ENCODE measurements around the gene F2. TPM values are rescaled to one million over a fixed set of nuclear protein-coding genes. Genes with fewer than 3 reads are reported as not detected.

Gene F2
- total and polyA plus RNA-seq, 2 of the 13 experiments (the other 11 are each of a cell fraction or from before 2014, with no cell fraction given), result 330 to 801 TPM

DNA sequence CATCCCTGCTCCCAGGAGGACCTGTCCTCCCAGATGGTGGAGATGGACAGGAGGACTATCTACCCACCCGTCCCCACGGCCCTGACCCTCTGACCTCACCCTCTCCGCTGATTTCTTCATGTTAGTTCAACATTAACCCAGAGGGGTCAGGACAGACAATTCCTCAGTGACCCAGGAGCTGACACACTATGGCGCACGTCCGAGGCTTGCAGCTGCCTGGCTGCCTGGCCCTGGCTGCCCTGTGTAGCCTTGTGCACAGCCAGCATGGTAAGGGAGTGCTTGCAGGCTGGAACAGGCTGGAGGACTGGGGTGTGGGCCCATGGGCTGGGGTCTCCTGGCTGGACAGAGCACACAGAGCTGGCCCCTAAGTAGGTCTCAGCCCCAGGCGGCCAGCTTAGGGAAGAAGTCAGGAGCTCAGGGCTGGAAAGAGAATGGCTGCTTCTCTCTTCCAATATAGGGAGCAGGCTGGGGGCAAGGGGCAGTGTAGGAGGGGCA is at the start of gene F2 (continued):
- TF ChIP-seq, protein P1, sequence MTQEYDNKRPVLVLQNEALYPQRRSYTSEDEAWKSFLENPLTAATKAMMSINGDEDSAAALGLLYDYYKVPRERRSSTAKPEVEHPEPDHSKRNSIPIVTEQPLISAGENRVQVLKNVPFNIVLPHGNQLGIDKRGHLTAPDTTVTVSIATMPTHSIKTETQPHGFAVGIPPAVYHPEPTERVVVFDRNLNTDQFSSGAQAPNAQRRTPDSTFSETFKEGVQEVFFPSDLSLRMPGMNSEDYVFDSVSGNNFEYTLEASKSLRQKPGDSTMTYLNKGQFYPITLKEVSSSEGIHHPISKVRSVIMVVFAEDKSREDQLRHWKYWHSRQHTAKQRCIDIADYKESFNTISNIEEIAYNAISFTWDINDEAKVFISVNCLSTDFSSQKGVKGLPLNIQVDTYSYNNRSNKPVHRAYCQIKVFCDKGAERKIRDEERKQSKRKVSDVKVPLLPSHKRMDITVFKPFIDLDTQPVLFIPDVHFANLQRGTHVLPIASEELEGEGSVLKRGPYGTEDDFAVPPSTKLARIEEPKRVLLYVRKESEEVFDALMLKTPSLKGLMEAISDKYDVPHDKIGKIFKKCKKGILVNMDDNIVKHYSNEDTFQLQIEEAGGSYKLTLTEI (CRISPR knock-in tag; conservative IDR thresholded peaks at IDR 0.05), result no peak
- TF ChIP-seq, protein P2, sequence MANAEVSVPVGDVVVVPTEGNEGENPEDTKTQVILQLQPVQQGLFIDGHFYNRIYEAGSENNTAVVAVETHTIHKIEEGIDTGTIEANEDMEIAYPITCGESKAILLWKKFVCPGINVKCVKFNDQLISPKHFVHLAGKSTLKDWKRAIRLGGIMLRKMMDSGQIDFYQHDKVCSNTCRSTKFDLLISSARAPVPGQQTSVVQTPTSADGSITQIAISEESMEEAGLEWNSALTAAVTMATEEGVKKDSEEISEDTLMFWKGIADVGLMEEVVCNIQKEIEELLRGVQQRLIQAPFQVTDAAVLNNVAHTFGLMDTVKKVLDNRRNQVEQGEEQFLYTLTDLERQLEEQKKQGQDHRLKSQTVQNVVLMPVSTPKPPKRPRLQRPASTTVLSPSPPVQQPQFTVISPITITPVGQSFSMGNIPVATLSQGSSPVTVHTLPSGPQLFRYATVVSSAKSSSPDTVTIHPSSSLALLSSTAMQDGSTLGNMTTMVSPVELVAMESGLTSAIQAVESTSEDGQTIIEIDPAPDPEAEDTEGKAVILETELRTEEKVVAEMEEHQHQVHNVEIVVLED (CRISPR knock-in tag; IDR thresholded peaks at IDR 0.05; ENCODE audit: borderline replicate concordance), result no peak
- peak; percentile 45; the same call in 1 of the 2 replicates for TF ChIP-seq SPEN (CRISPR knock-in tag; IDR thresholded peaks at IDR 0.05; ENCODE audit: low read depth)
- TF ChIP-seq ZNF530 (CRISPR knock-in tag; IDR thresholded peaks at IDR 0.05; ENCODE audit: low read depth), result no peak
- TF ChIP-seq ZNF772 (CRISPR knock-in tag; IDR thresholded peaks at IDR 0.05), result peak; percentile 70; the same call in 1 of the 2 replicates
- TF ChIP-seq KDM3A (CRISPR knock-in tag; IDR thresholded peaks at IDR 0.05; ENCODE audit: low read depth), result no peak; the same call in 1 of the 2 replicates
- TF ChIP-seq ADNP (CRISPR knock-in tag; IDR thresholded peaks at IDR 0.05), result no peak
- TF ChIP-seq ZNF572 (CRISPR knock-in tag; IDR thresholded peaks at IDR 0.05), result no peak
- TF ChIP-seq, protein P3, sequence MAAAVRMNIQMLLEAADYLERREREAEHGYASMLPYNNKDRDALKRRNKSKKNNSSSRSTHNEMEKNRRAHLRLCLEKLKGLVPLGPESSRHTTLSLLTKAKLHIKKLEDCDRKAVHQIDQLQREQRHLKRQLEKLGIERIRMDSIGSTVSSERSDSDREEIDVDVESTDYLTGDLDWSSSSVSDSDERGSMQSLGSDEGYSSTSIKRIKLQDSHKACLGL (CRISPR knock-in tag; IDR thresholded peaks at IDR 0.05), result peak; percentile 35; the same call in 1 of the 2 replicates
- TF ChIP-seq ZEB1 (IDR thresholded peaks at IDR 0.05; ENCODE audit: insufficient replicate concordance, low read depth), result no peak
- TF ChIP-seq SRSF1 (optimal IDR thresholded peaks at IDR 0.05; ENCODE audit: low read depth, low read length), result peak; percentile 52
- TF ChIP-seq, protein P4, sequence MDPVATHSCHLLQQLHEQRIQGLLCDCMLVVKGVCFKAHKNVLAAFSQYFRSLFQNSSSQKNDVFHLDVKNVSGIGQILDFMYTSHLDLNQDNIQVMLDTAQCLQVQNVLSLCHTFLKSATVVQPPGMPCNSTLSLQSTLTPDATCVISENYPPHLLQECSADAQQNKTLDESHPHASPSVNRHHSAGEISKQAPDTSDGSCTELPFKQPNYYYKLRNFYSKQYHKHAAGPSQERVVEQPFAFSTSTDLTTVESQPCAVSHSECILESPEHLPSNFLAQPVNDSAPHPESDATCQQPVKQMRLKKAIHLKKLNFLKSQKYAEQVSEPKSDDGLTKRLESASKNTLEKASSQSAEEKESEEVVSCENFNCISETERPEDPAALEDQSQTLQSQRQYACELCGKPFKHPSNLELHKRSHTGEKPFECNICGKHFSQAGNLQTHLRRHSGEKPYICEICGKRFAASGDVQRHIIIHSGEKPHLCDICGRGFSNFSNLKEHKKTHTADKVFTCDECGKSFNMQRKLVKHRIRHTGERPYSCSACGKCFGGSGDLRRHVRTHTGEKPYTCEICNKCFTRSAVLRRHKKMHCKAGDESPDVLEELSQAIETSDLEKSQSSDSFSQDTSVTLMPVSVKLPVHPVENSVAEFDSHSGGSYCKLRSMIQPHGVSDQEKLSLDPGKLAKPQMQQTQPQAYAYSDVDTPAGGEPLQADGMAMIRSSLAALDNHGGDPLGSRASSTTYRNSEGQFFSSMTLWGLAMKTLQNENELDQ (CRISPR knock-in tag; IDR thresholded peaks at IDR 0.05; ENCODE audit: borderline replicate concordance), result peak; percentile 79; the same call in 1 of the 2 replicates
- TF ChIP-seq PCBP1 (IDR thresholded peaks at IDR 0.05; ENCODE audit: borderline replicate concordance, low read depth, low read length), result no peak
- TF ChIP-seq, protein P5, sequence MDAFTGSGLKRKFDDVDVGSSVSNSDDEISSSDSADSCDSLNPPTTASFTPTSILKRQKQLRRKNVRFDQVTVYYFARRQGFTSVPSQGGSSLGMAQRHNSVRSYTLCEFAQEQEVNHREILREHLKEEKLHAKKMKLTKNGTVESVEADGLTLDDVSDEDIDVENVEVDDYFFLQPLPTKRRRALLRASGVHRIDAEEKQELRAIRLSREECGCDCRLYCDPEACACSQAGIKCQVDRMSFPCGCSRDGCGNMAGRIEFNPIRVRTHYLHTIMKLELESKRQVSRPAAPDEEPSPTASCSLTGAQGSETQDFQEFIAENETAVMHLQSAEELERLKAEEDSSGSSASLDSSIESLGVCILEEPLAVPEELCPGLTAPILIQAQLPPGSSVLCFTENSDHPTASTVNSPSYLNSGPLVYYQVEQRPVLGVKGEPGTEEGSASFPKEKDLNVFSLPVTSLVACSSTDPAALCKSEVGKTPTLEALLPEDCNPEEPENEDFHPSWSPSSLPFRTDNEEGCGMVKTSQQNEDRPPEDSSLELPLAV (CRISPR knock-in tag; conservative IDR thresholded peaks at IDR 0.05; ENCODE audit: low read depth), result no peak
